GM21717 (cell line): Measurements from ENCODE around the gene MORN3.
"Not testable (repeated sequence)": the region's sequence is repeated elsewhere in the genome, so short reads cannot be mapped to it uniquely, and the experiment has no call there.

ENCODE experiments used
- ATAC-seq: cut with Tn5 transposase; IDR thresholded peaks from one replicate; pipeline ENCODE4 v1.9.1; 2021; ENCODE audit warnings: mild to moderate bottlenecking, moderate library complexity; ENCODE audit not compliant: unreplicated experiment

MORN3 gene

GRCh38 chr12:121693155-121693687 is 23.8 kb upstream of the MORN3 start:
- ATAC-seq = no peak

- not testable (repeated sequence) for ATAC-seq
Measured at GRCh38 chr12:121692744-121693143, 23.3 kb upstream of the MORN3 start.

- no peak for ATAC-seq
Measured at GRCh38 chr12:121689430-121689829, 20.0 kb upstream of the MORN3 start.

GRCh38 chr12:121688966-121689365 is 19.5 kb upstream of the MORN3 start:
- no peak for ATAC-seq

- not testable (repeated sequence) for ATAC-seq
Measured at GRCh38 chr12:121679661-121680197, 10.3 kb upstream of the MORN3 start.

GRCh38 chr12:121678716-121679300 is 9.4 kb upstream of the MORN3 start:
- no peak for ATAC-seq

GRCh38 chr12:121678305-121678704 is 8.9 kb upstream of the MORN3 start:
- ATAC-seq = no peak

GRCh38 chr12:121676190-121676589 is 6.7 kb upstream of the MORN3 start:
- ATAC-seq = no peak

- no peak for ATAC-seq
Measured at GRCh38 chr12:121673013-121673511, 3.6 kb upstream of the MORN3 start.

- no peak for ATAC-seq
Measured at GRCh38 chr12:121668750-121669520, 519 bp downstream of the MORN3 start.

GRCh38 chr12:121666829-121667228 is 2.6 kb downstream of the MORN3 start:
- not testable (repeated sequence) for ATAC-seq

GRCh38 chr12:121663610-121663929 is 5.9 kb downstream of the MORN3 start:
- no peak for ATAC-seq

GRCh38 chr12:121661353-121662105 is 7.9 kb downstream of the MORN3 start:
- ATAC-seq = not testable (repeated sequence)

- no peak for ATAC-seq
Measured at GRCh38 chr12:121657305-121658008, 12.0 kb downstream of the MORN3 start.

- no peak for ATAC-seq
Measured at GRCh38 chr12:121656122-121656521, 13.3 kb downstream of the MORN3 start.

- ATAC-seq = no peak
Measured at GRCh38 chr12:121653999-121654398, 15.5 kb downstream of the MORN3 start.

- ATAC-seq = no peak
Measured at GRCh38 chr12:121652767-121653497, 16.5 kb downstream of the MORN3 start.

- ATAC-seq = no peak
Measured at GRCh38 chr12:121651320-121651719, 18.1 kb downstream of the MORN3 start.

GRCh38 chr12:121649819-121650353 is 19.6 kb downstream of the MORN3 start:
- ATAC-seq = no peak

- ATAC-seq = no peak
Measured at GRCh38 chr12:121649322-121649721, 20.1 kb downstream of the MORN3 start.
